ENCODE data around the gene ACER3. TPM values are rescaled to one million over a fixed set of nuclear protein-coding genes. Genes with fewer than 3 reads are reported as not detected.

The ACER3 gene
- total RNA-seq, 1 donor from 2014 or later, result 17.3 TPM

DNA sequence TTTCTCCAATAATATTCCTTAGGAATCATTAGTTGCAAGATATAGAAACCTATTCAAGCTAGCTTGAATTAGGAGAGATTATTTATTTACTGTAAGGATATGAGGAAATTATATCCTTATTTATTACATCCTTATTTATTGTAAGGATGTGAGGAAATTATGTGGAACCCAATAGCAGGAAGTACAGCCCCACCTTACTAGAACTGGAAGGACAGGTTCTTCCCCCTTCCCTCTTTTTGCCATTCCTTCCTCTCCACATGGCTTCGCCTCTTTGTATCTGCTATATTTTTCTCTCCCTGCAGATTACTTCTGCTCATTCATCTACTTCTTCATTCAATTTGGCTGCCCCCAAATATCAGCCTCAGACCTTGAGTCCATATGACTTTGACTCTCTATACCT lies 124.0 kb downstream of the ACER3 start:
- Histone ChIP-seq H3K79me2 (ENCODE audit: insufficient read depth, low read length) (no peaks in the 10 kb centered on the region), H4K20me1 (ENCODE audit: insufficient read depth, low read length) (no peaks in the 10 kb centered on the region), H3K36me3 (ENCODE audit: insufficient read depth, low read length) (no peaks in the 10 kb centered on the region), H3K27ac (ENCODE audit: low read depth, low read length) (no peak overlapping the region), H3K27me3 (ENCODE audit: insufficient read depth, low read length) (no peaks in the 10 kb centered on the region), H2AFZ (ENCODE audit: low read depth, low read length) (no peak overlapping the region), H3K9ac (ENCODE audit: low read length) (no peak overlapping the region), H3K4me1 (ENCODE audit: insufficient read depth, low read length) (no peaks in the 10 kb centered on the region), H3K9me3 (ENCODE audit: insufficient read depth, low read depth, low read length) (no peaks in the 10 kb centered on the region), H3K4me2 (ENCODE audit: low read length) (no peak overlapping the region), H3K4me3 (ENCODE audit: insufficient read depth, low read depth, low read length) (no peak overlapping the region)
- H3K36me3 Mint-ChIP-seq (ENCODE audit: low read depth, unreplicated experiment), result no peaks in the 10 kb centered on the region
- no peaks in the 10 kb centered on the region for H3K27me3 Mint-ChIP-seq (ENCODE audit: low read depth, unreplicated experiment)
- H3K4me1 Mint-ChIP-seq (ENCODE audit: low read depth, unreplicated experiment), result no peaks in the 10 kb centered on the region
- no peak overlapping the region for H3K27ac Mint-ChIP-seq (ENCODE audit: unreplicated experiment)
- FAIRE-seq (no peak), DNase-seq (ENCODE audit: low read depth) (no peak)
- H3K4me3 Mint-ChIP-seq (ENCODE audit: unreplicated experiment), result no peak overlapping the region
- no peaks in the 10 kb centered on the region for H3K9me3 Mint-ChIP-seq (ENCODE audit: unreplicated experiment)
- TF ChIP-seq, protein P1, sequence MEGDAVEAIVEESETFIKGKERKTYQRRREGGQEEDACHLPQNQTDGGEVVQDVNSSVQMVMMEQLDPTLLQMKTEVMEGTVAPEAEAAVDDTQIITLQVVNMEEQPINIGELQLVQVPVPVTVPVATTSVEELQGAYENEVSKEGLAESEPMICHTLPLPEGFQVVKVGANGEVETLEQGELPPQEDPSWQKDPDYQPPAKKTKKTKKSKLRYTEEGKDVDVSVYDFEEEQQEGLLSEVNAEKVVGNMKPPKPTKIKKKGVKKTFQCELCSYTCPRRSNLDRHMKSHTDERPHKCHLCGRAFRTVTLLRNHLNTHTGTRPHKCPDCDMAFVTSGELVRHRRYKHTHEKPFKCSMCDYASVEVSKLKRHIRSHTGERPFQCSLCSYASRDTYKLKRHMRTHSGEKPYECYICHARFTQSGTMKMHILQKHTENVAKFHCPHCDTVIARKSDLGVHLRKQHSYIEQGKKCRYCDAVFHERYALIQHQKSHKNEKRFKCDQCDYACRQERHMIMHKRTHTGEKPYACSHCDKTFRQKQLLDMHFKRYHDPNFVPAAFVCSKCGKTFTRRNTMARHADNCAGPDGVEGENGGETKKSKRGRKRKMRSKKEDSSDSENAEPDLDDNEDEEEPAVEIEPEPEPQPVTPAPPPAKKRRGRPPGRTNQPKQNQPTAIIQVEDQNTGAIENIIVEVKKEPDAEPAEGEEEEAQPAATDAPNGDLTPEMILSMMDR (IDR thresholded peaks at IDR 0.05; ENCODE audit: insufficient read depth, low read depth, low read length), result no peak
- no peak for TF ChIP-seq EZH2 (IDR thresholded peaks at IDR 0.05; ENCODE audit: insufficient read depth, low read length)

DNA sequence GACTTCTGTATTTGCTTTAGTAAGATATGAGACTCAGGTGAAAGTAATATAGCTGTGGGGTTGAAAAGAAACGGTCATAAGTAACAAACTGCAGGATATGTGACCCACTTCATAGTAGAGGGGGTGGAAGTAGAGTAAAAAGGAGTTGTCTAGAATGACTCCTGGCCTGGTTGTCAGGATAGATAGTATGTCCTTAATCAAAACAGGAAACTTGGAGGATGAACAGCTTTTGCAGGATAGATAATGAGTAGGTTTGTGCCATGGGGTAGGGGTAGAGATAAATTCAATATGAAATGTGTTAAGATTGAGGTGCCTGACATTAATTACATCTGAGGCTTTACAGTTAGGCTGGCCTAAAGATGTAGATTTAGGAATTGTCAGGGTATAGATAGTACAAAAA lies 126.5 kb downstream of the ACER3 start:
- no peak overlapping the region for H3K4me2 ChIP-seq (ENCODE audit: low read length)
- FAIRE-seq (no peak), DNase-seq (ENCODE audit: low read depth) (no peak)
- no peaks in the 10 kb centered on the region for H3K27me3 ChIP-seq (ENCODE audit: insufficient read depth, low read length)
- Mint-ChIP-seq H3K9me3 (ENCODE audit: unreplicated experiment) (no peaks in the 10 kb centered on the region), H3K4me3 (ENCODE audit: unreplicated experiment) (no peak overlapping the region), H3K27ac (ENCODE audit: unreplicated experiment) (no peak overlapping the region), H3K4me1 (ENCODE audit: low read depth, unreplicated experiment) (no peaks in the 10 kb centered on the region), H3K27me3 (ENCODE audit: low read depth, unreplicated experiment) (no peaks in the 10 kb centered on the region), H3K36me3 (ENCODE audit: low read depth, unreplicated experiment) (no peaks in the 10 kb centered on the region)
- H3K9ac ChIP-seq (ENCODE audit: low read length), result no peak overlapping the region
- no peaks in the 10 kb centered on the region for H3K9me3 ChIP-seq (ENCODE audit: insufficient read depth, low read depth, low read length)
- H3K36me3 ChIP-seq (ENCODE audit: insufficient read depth, low read length), result peaks cover 3% of the 10 kb centered on the region
- H4K20me1 ChIP-seq (ENCODE audit: insufficient read depth, low read length), result no peaks in the 10 kb centered on the region
- no peak overlapping the region for H3K27ac ChIP-seq (ENCODE audit: low read depth, low read length)
- no peak overlapping the region for H2AFZ ChIP-seq (ENCODE audit: low read depth, low read length)
- H3K4me3 ChIP-seq (ENCODE audit: insufficient read depth, low read depth, low read length), result no peak overlapping the region
- H3K79me2 ChIP-seq (ENCODE audit: insufficient read depth, low read length), result no peaks in the 10 kb centered on the region
- TF ChIP-seq, protein P1 (IDR thresholded peaks at IDR 0.05; ENCODE audit: insufficient read depth, low read depth, low read length), result no peak
- TF ChIP-seq EZH2 (IDR thresholded peaks at IDR 0.05; ENCODE audit: insufficient read depth, low read length), result no peak
- no peaks in the 10 kb centered on the region for H3K4me1 ChIP-seq (ENCODE audit: insufficient read depth, low read length)

DNA sequence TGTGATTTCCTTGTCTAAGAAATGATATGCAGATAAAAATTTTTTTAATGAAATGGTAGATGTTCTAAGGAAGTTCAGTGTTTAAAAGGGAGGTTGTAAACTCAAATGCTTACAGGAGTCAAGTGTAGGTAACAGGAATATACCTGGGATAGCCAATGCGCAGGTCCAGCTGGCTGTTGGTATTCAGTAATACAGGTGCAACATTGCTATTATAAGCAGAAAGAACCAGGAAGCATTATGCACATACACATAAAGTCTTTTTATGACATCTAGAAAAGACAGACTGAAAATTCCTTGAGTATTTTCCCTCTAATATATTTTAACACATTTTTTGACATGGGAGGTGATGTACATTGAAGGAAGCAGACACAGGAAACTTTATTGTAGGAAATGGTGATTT lies 129.9 kb downstream of the ACER3 start:
- H3K79me2 ChIP-seq (ENCODE audit: insufficient read depth, low read length), result no peaks in the 10 kb centered on the region
- H3K4me2 ChIP-seq (ENCODE audit: low read length), result no peak overlapping the region
- no peak overlapping the region for H2AFZ ChIP-seq (ENCODE audit: low read depth, low read length)
- H3K9me3 Mint-ChIP-seq (ENCODE audit: unreplicated experiment), result no peaks in the 10 kb centered on the region
- H3K27me3 Mint-ChIP-seq (ENCODE audit: low read depth, unreplicated experiment), result no peaks in the 10 kb centered on the region
- no peaks in the 10 kb centered on the region for H3K4me1 ChIP-seq (ENCODE audit: insufficient read depth, low read length)
- TF ChIP-seq EZH2 (IDR thresholded peaks at IDR 0.05; ENCODE audit: insufficient read depth, low read length), result no peak
- TF ChIP-seq, protein P1 (IDR thresholded peaks at IDR 0.05; ENCODE audit: insufficient read depth, low read depth, low read length), result no peak
- H3K4me3 ChIP-seq (ENCODE audit: insufficient read depth, low read depth, low read length), result no peak overlapping the region
- FAIRE-seq (no peak), DNase-seq (ENCODE audit: low read depth) (no peak)
- H3K9ac ChIP-seq (ENCODE audit: low read length), result no peak overlapping the region
- H3K36me3 ChIP-seq (ENCODE audit: insufficient read depth, low read length), result peaks cover 3% of the 10 kb centered on the region
- no peak overlapping the region for H3K27ac ChIP-seq (ENCODE audit: low read depth, low read length)
- no peak overlapping the region for H3K4me3 Mint-ChIP-seq (ENCODE audit: unreplicated experiment)
- no peaks in the 10 kb centered on the region for H3K9me3 ChIP-seq (ENCODE audit: insufficient read depth, low read depth, low read length)
- H3K4me1 Mint-ChIP-seq (ENCODE audit: low read depth, unreplicated experiment), result no peaks in the 10 kb centered on the region
- no peaks in the 10 kb centered on the region for H3K27me3 ChIP-seq (ENCODE audit: insufficient read depth, low read length)
- no peaks in the 10 kb centered on the region for H4K20me1 ChIP-seq (ENCODE audit: insufficient read depth, low read length)
- H3K27ac Mint-ChIP-seq (ENCODE audit: unreplicated experiment), result no peak overlapping the region
- H3K36me3 Mint-ChIP-seq (ENCODE audit: low read depth, unreplicated experiment), result no peaks in the 10 kb centered on the region

Measured in astrocyte (in vitro differentiated cells and primary cell).